Kidney glomerular epithelial cell (primary cell): Measurements from ENCODE around the gene MFSD6.
"Not testable (repeated sequence)": the region's sequence is repeated elsewhere in the genome, so short reads cannot be mapped to it uniquely, and the experiment has no call there.

Experiments used
- DNase-seq: peaks from one replicate; lab custom pipeline; 2025; lab: John Stamatoyannopoulos, UW

Gene MFSD6

GRCh38 chr2:190407662-190408537, at the start of gene MFSD6:
TSS of gene MFSD6 (plus strand) at chr2:190408355. CDS start at chr2:190436030, 27,675 bp downstream.
- peak; percentile 19 for DNase-seq

GRCh38 chr2:190358655-190359448, 49.3 kb upstream of the MFSD6 start:
- DNase-seq: not testable (repeated sequence)

GRCh38 chr2:190360561-190360960, 47.6 kb upstream of the MFSD6 start:
- DNase-seq: no peak

- no peak for DNase-seq
These were observed 47.2 kb upstream of the MFSD6 start for GRCh38 chr2:190360965-190361364.

GRCh38 chr2:190361572-190361971, 46.6 kb upstream of the MFSD6 start:
- DNase-seq: no peak

- DNase-seq: no peak
These were observed 45.3 kb upstream of the MFSD6 start for GRCh38 chr2:190362894-190363293.

- DNase-seq: no peak
These were observed 42.5 kb upstream of the MFSD6 start for GRCh38 chr2:190365499-190366204.

GRCh38 chr2:190366248-190366753, 41.9 kb upstream of the MFSD6 start:
- DNase-seq: no peak

- no peak for DNase-seq
These were observed 41.1 kb upstream of the MFSD6 start for GRCh38 chr2:190367091-190367490.

GRCh38 chr2:190369635-190370034, 38.5 kb upstream of the MFSD6 start:
- no peak for DNase-seq

- DNase-seq: no peak
These were observed 32.1 kb upstream of the MFSD6 start for GRCh38 chr2:190376083-190376482.

- DNase-seq: no peak
These were observed 31.4 kb upstream of the MFSD6 start for GRCh38 chr2:190376591-190377245.

- no peak for DNase-seq
These were observed 29.3 kb upstream of the MFSD6 start for GRCh38 chr2:190378880-190379237.

GRCh38 chr2:190379249-190379964, 28.7 kb upstream of the MFSD6 start:
- no peak for DNase-seq

GRCh38 chr2:190380962-190381412, 27.2 kb upstream of the MFSD6 start:
- no peak for DNase-seq

GRCh38 chr2:190382851-190383250, 25.3 kb upstream of the MFSD6 start:
- DNase-seq: peak; percentile 55

- DNase-seq: no peak
These were observed 20.7 kb upstream of the MFSD6 start for GRCh38 chr2:190387422-190387821.

GRCh38 chr2:190396271-190396670, 11.9 kb upstream of the MFSD6 start:
- no peak for DNase-seq

GRCh38 chr2:190402986-190403603, 5.1 kb upstream of the MFSD6 start:
- DNase-seq: no peak

GRCh38 chr2:190404487-190404886, 3.7 kb upstream of the MFSD6 start:
- peak; percentile 66 for DNase-seq
